Subcutaneous adipose tissue (tissue), 4 donors: ENCODE data around the gene VAV3. TPM values are rescaled to one million over a fixed set of nuclear protein-coding genes. Genes with fewer than 3 reads are reported as not detected.

Experiments used
- CTCF ChIP-seq: fragments of 450-650 bp; IDR thresholded peaks from one replicate; pipeline ENCODE4 v1.5.1; 2016; ENCODE audit warnings: low read depth, mild to moderate bottlenecking, control low read depth, antibody characterized with exemption, moderate library complexity
- total RNA-seq, 4 donors: library from RNA; depleted of rRNA; stranded (reverse); fragments of >200 nt; gene quantifications; one replicate each; pipeline ENCODE4 v1.1.0, GENCODE V29; 2016

Gene VAV3
- total RNA-seq, 4 donors from 2014 or later, result 7.0 to 13.1 (median 10.1) TPM

- TF ChIP-seq CTCF, result no peak
Observed at GRCh38 chr1:107669996-107670395, 295.0 kb downstream of the VAV3 start.

DNA sequence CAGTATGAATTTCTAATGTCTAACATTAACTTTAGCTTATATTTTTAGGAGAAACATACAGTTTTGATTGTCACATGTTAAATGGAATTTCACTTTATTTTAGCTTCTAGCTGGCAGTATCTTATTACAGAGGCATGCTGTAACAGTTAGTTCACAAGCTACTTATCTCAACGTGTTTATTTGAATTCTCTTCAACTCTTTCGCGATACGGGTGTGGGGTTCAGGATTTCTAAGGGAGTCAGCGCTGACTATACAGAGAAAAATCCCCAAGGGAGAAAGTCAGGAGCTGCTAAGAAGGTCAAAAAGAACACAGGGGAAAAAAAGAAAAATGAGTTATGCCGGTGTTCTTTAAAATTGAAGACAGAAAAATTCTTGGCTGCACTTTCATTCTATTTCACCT, 296.2 kb downstream of the VAV3 start:
- TF ChIP-seq CTCF, result no peak

- TF ChIP-seq CTCF, result no peak
Observed at GRCh38 chr1:107666493-107666892, 298.5 kb downstream of the VAV3 start.

- TF ChIP-seq CTCF, result no peak
Observed at GRCh38 chr1:107664982-107665925, 299.7 kb downstream of the VAV3 start.

GRCh38 chr1:107662971-107663370, 302.0 kb downstream of the VAV3 start:
- TF ChIP-seq CTCF, result no peak

- no peak for TF ChIP-seq CTCF
Observed at GRCh38 chr1:107661158-107661557, 303.8 kb downstream of the VAV3 start.

DNA sequence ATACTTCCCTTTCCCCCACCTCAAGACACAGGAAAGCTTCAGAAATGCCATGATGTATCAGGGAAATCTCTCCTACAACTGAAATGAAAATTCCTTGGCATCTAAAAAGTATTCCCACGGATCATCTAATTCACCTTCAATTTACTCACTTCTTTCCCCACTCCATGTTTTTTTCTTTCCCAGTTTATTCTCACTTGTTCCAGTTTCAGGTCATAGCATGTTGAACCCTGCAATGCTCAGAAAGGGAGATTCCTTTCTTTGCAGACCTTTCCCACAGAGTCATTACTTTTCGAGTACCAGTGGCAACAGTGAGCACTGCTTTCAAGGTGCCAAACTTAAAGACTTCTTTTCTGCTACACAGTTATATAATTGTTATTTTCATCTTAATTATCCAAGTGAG, 305.0 kb downstream of the VAV3 start:
- TF ChIP-seq CTCF, result no peak
